Gastrocnemius medialis (tissue), 4 donors: ENCODE results near the gene APOE. TPM values are rescaled to one million over a fixed set of nuclear protein-coding genes. Genes with fewer than 3 reads are reported as not detected.
A peak's percentile ranks its signal among the peaks of the same experiment; 100 is the strongest.

Experiments used
- ATAC-seq, 2 donors: fragments of 150-250 bp; one replicate each; pipeline ENCODE4 v1.9.1; 2016
- DNase-seq, 2 donors: peaks; one replicate each; pipeline ENCODE4 v3.0.0-alpha.2; 2019
- H3K27ac ChIP-seq, 4 donors: fragments of 200-600 bp; sonication (generic); 1 replicate in 1 of 4; 2 replicates in 3 of 4; pipeline ENCODE4 v1.5.1; 2016 to 2018; ENCODE audit warnings: mild to moderate bottlenecking in 2 of 4, moderate library complexity in 1 of 4
- H3K27me3 ChIP-seq, 3 donors: fragments of 200-600 bp; sonication (generic) in 2 of 3; 1 replicate in 1 of 3; 2 replicates in 2 of 3; pipeline versions ENCODE4 v1.5.1 to v1.6.0; 2016 to 2019; ENCODE audit warnings: mild to moderate bottlenecking in 1 of 3, moderate library complexity in 1 of 3
- H3K36me3 ChIP-seq, 2 donors: fragments of 200-600 bp; sonication (generic) in 1 of 2; one replicate each; pipeline ENCODE4 v1.5.1; 2017 to 2018
- H3K4me1 ChIP-seq, 2 donors: fragments of 200-600 bp; sonication (generic) in 1 of 2; one replicate each; pipeline ENCODE4 v1.5.1; 2016 to 2017; ENCODE audit warnings: mild to moderate bottlenecking in 2 of 2
- H3K4me3 ChIP-seq, 4 donors: fragments of 200-600 bp; sonication (generic) in 3 of 4; 1 replicate in 1 of 4; 2 replicates in 3 of 4; pipeline ENCODE4 v1.5.1; 2016 to 2019; ENCODE audit warnings: mild to moderate bottlenecking in 2 of 4
- H3K9me3 ChIP-seq, 3 donors: fragments of 200-600 bp; sonication (generic) in 2 of 3; 1 replicate in 1 of 3; 2 replicates in 2 of 3; pipeline ENCODE4 v1.5.1; 2016 to 2019
- CTCF ChIP-seq, 5 experiments: fragments of 450-650 bp in 3 of 5; fragments of 200-600 bp in 2 of 5; sonication (generic) in 2 of 5; IDR thresholded peaks in 4 of 5; conservative IDR thresholded peaks in 1 of 5; 1 replicate in 4 of 5; 2 replicates in 1 of 5; pipeline ENCODE4 v1.5.1; 2016 to 2019; ENCODE audit warnings: antibody characterized with exemption in 5 of 5, mild to moderate bottlenecking in 3 of 5, moderate library complexity in 3 of 5
- POLR2A ChIP-seq, 2 donors: fragments of 450-650 bp; IDR thresholded peaks; one replicate each; pipeline ENCODE4 v1.6.1; 2017; ENCODE audit warnings: antibody characterized with exemption in 2 of 2, mild to moderate bottlenecking in 2 of 2, moderate library complexity in 2 of 2
- in situ Hi-C, 4 donors: fragments of 200-750 bp; cut with MboI; loops; one replicate each; pipeline versions ENCODE4 v1.15.0 to v1.8.0; 2017; ENCODE audit warnings: low sequenced_read_pairs in 4 of 4
- intact Hi-C: fragments of 100-400 bp; cut with DNase I; formaldehyde crosslinking; loops from one replicate; pipeline ENCODE4 v1.15.1; 2023; ENCODE audit warnings: low total_unique reads
- total RNA-seq, 4 donors: library from RNA; depleted of rRNA; stranded (reverse); fragments of >200 nt; gene quantifications; one replicate each; pipeline versions ENCODE4 v1.1.0 to v1.2.3, GENCODE V29; 2016

The APOE gene
- total RNA-seq, 4 donors from 2014 or later: 18.9 to 36.5 (median 29.1) TPM

GRCh38 chr19:44871809-44872208 is 33.8 kb upstream of the APOE start:
- no peak for ATAC-seq
- H3K36me3 ChIP-seq: peaks cover 0 to 20% of the 10 kb centered on the region in 2 donors
- intact Hi-C loops (no loop called here), in situ Hi-C loops (no loop called here)
- no peak overlapping the region for H3K4me3 ChIP-seq
- DNase-seq: no peak
- peaks cover 9 to 13% of the 10 kb centered on the region in 2 donors for H3K4me1 ChIP-seq
- TF ChIP-seq POLR2A (IDR thresholded peaks at IDR 0.05) (no peak), CTCF (IDR thresholded peaks at IDR 0.05 in 4 of 5, conservative IDR thresholded peaks at IDR 0.05 in 1 of 5) (no peak)
- no peaks in the 10 kb centered on the region for H3K9me3 ChIP-seq
- H3K27me3 ChIP-seq: no peaks in the 10 kb centered on the region
- peak overlapping the region in 3 of 4 donors; percentile 49 to 63 (median 58) for H3K27ac ChIP-seq

GRCh38 chr19:44872661-44873060 is 32.9 kb upstream of the APOE start:
- Histone ChIP-seq H3K27ac (peak overlapping the region in 2 of 4 donors; percentile 32 to 58), H3K9me3 (no peaks in the 10 kb centered on the region), H3K36me3 (peaks cover 0 to 24% of the 10 kb centered on the region in 2 donors), H3K4me3 (no peak overlapping the region), H3K4me1 (peaks cover 5 to 13% of the 10 kb centered on the region in 2 donors), H3K27me3 (no peaks in the 10 kb centered on the region)
- TF ChIP-seq POLR2A (IDR thresholded peaks at IDR 0.05) (no peak), CTCF (IDR thresholded peaks at IDR 0.05 in 4 of 5, conservative IDR thresholded peaks at IDR 0.05 in 1 of 5) (no peak)
- intact Hi-C loops (no loop called here), in situ Hi-C loops (no loop called here)
- no peak for DNase-seq
- ATAC-seq: no peak

GRCh38 chr19:44874317-44874716 is 31.3 kb upstream of the APOE start:
- Histone ChIP-seq H3K27me3 (no peaks in the 10 kb centered on the region), H3K36me3 (peaks cover 0 to 27% of the 10 kb centered on the region in 2 donors), H3K27ac (no peak overlapping the region), H3K9me3 (no peaks in the 10 kb centered on the region), H3K4me3 (no peak overlapping the region), H3K4me1 (peaks cover 0 to 13% of the 10 kb centered on the region in 2 donors)
- DNase-seq (no peak), ATAC-seq (no peak)
- intact Hi-C loops (no loop called here), in situ Hi-C loops (no loop called here)
- TF ChIP-seq POLR2A (IDR thresholded peaks at IDR 0.05) (no peak), CTCF (IDR thresholded peaks at IDR 0.05 in 4 of 5, conservative IDR thresholded peaks at IDR 0.05 in 1 of 5) (no peak)

GRCh38 chr19:44875666-44876451 is 29.7 kb upstream of the APOE start:
- H3K27ac ChIP-seq: no peak overlapping the region

More at GRCh38 chr19:44875666-44876451, 29.7 kb upstream of the APOE start:
- Histone ChIP-seq H3K27me3 (no peaks in the 10 kb centered on the region), H3K9me3 (no peaks in the 10 kb centered on the region), H3K36me3 (peaks cover 0 to 27% of the 10 kb centered on the region in 2 donors), H3K4me1 (peaks cover 0 to 6% of the 10 kb centered on the region in 2 donors), H3K4me3 (no peak overlapping the region)
- in situ Hi-C loops (no loop called here), intact Hi-C loops (no loop called here)
- TF ChIP-seq CTCF (IDR thresholded peaks at IDR 0.05 in 4 of 5, conservative IDR thresholded peaks at IDR 0.05 in 1 of 5) (no peak), POLR2A (IDR thresholded peaks at IDR 0.05) (no peak)
- no peak for ATAC-seq
- no peak for DNase-seq
